OCI-LY7 (cell line): ENCODE measurements around the gene CCL22.

ENCODE experiments used
- CTCF ChIP-seq: fragments of 200-600 bp; sonication (generic); conservative IDR thresholded peaks from 2 replicates; pipeline ENCODE4 v1.5.1; 2014; ENCODE audit warnings: mild to moderate bottlenecking, antibody characterized with exemption, low read length, moderate library complexity, mixed read lengths
- EZH2phosphoT487 ChIP-seq: fragments of 200-600 bp; sonication (generic); IDR thresholded peaks from 2 replicates; pipeline ENCODE4 v1.6.1; 2018; ENCODE audit warnings: low read depth, borderline replicate concordance, mild to moderate bottlenecking, mixed run types, antibody characterized with exemption, low read length, moderate library complexity, mixed read lengths

GRCh38 chr16:57387598-57388354 lies 29.2 kb downstream of the CCL22 start:
- no peak for TF ChIP-seq CTCF
- no peak for TF ChIP-seq EZH2phosphoT487
